NOMO-1 (cell line): Measurements from ENCODE around the gene KERA.

Source experiments
- DNase-seq, 2 experiments: peaks; one replicate each; lab custom pipeline; 2025; ENCODE audit not compliant: unreplicated experiment in 2 of 2; lab: John Stamatoyannopoulos, UW

Gene KERA

GRCh38 chr12:91074154-91074709, 16.4 kb upstream of the KERA start:
- DNase-seq, result no peak

DNA sequence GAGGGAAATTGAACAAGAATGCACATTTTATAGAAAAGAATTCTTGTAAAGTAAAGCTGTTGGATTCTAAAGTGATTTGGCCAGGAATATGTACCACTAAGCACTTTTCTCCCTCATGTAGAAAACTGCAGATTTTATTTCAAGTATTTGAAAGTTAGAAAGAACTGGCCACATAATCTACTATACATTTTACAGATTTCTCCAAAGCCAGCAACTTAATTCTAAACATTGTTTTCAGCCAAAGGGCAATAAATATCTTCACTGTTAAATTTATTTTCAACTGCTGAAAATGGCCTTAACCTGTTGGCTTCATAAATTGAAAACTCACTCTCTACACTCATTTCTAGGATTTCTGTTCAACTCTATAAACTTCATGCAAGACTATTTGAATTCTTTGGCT, 15.6 kb upstream of the KERA start:
- DNase-seq, result no peak

GRCh38 chr12:91072931-91073330, 15.1 kb upstream of the KERA start:
- no peak for DNase-seq

DNA sequence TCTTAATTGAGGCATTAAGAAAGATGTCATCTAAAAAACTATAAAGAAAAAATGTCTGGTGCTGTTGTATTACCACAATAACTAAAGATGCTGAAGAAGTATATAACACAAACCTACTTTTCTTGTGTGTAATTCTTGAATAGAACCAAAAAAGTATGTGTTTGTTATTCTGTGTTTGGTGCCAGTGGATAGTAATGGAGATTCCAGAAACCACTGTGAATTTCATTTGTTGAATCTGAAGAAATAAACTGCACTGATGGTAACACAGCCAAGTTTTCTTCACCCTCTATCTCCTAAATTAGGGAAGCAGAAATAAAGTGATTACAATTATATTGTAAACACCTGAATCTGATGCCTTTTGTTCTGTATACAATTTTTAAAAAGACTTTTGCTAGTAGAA, 13.1 kb upstream of the KERA start:
- no peak for DNase-seq

DNA sequence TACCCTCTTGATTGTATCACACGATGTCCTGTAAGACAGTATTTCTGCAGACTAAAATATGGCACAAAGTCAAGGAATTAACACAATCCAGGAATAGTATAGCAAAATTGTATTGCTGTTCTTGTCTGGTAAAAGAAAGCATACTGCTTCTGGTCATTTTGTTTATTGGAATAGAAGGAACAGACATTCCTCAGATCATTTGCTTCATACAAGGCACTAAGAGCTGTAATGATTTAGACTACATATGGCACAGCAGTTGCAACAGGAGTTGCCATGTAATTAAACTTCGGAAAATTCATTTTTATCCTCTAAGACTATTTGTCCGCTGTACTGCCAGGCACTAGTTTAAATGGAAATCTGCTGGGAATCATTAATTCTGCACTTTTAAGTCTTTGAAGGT, 7.6 kb upstream of the KERA start:
- no peak for DNase-seq

GRCh38 chr12:91064640-91065039, 6.8 kb upstream of the KERA start:
- DNase-seq, result no peak

DNA sequence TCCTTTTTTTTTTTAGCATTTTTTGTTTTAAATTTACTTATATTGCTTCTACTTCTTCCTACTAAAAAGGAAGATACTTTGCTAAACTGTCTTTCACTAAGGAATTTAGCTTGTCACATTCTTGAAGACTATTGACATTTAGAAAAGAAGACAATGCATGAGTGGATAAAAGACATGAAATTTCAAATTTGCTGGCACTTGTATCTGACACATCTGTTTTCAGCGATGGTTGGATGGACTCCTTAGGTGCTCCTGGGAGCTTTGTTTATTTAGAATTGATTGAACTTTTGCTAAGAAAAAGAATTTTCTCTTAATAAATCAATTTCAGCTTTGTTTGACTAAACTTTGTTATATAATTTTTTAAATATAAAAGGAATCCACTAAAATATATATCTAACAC, 3.3 kb upstream of the KERA start:
- no peak for DNase-seq

GRCh38 chr12:91059211-91059610, 1.4 kb upstream of the KERA start:
- no peak for DNase-seq

- no peak for DNase-seq
These were observed 962 bp upstream of the KERA start for GRCh38 chr12:91058786-91059185.

GRCh38 chr12:91056488-91056887, 1.3 kb downstream of the KERA start:
- no peak for DNase-seq

GRCh38 chr12:91055976-91056375, 1.8 kb downstream of the KERA start:
- DNase-seq, result no peak

DNA sequence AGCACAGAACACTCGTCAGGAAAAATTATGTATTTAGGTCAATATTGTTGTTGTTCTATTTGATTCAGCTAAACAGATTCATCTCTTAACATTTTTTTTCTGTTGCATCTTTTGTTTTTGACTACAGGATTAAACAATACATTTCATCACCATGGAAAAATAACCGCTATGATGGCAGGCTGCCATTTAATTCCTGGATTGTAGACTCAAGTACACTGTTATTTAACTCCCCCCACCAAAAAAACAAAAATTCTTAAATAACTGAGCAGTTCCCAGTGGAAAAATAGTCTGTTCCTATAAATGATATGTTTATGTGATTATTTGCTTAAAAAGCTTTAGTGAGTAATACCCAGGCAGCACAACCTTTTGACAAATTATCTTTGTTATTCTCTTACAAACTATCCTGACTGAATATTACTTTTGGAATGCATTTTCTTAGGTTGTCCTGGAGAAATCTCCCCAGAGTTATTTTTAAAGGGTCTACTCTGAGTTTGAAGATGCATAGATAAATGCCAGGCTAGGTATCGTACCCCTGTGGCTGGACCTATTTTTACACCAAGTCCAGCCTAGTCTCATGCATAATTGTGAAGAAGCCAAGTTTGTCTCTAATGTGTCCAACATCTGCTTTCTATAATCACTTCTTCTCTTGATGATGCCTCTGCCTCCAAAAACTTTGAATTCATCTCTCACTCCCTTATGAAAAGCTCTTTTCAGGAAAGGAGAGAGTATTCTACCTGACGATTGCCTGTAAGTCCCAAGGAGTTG, 3.7 kb downstream of the KERA start:
- DNase-seq, result no peak

DNA sequence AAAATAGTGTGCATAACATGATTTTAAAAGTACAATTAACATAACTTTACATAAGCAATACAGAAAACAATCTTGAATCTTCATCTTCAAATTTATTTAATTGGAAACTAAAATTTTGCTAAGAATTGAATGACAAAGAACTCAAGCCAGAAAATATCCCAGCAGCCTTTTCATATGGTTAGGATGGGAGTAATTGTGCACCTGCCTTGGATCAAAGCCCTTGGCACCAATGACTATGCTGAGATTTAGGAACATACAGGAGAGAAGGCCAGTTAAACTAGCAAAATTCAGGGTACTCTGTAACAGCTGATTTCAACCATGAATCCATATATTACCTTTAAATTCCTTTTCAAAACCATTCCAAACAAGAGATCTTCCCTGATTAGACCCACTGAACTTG, 5.8 kb downstream of the KERA start:
- no peak for DNase-seq

DNA sequence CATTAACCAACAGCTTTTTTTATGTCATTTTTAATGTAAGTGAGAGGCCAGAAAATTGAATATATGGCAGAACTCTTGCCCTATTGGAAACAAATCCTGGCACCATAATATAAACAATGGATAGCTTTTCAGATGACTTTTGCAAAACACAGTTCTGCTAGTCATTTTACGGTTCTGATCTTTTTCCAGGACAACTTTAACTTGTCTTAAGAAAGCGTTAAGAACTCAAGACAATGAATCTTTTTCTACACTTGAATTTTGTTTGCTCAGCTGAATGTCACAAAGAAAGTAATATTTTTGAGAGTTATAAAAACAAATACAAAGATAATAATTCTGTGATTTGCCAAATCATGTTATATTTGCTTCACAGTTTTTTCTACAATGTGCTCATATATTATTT, 13.2 kb downstream of the KERA start:
- DNase-seq, result no peak

DNA sequence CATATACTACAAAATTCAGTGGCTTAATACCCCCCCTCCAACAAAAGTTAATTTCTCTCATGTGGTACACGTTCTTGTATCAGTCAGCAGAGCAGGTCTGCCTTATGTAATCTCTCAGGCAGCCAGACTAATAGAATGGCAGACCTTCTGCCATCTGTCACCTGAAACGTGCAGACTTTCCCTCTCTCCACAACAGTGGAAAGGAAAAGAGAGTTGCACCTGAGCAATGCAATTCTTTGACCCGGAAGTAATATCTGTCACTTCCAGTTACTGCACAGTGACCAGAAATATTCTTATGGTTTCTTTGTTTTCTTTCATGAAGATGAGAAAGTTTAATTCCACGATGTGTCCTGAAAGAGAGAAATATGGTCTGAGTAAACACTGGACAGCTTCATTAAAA, 14.4 kb downstream of the KERA start:
- DNase-seq, result no peak

DNA sequence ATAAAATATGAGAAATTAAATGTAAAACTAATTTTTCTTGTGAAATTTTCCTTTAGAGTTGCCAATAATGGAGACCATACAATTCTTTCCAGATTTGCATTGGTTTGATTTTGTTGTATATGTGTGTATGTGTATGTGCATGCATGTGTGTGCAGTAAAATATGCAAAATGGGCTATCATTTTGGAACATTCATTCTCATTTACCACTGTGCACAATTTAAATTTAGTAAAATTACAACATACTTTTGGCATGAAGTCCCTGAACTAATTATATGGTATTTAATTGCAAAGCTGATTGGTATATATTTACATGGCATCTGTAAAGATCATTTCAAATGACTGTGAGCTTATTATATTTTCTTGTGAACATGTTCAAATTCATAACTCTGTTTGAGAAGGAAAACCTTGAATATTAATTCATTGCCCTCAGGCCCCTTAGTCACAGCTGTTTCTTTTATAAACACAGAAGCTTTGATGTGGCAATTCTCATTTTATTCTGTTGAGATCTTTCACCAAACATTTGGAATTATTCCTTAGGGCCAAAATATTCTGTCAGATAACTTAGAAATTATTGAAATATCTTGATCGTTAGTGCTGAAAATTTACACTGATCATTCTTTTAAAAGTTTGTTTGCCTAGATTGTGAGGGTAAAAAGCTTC, 17.6 kb downstream of the KERA start:
- DNase-seq, result no peak

DNA sequence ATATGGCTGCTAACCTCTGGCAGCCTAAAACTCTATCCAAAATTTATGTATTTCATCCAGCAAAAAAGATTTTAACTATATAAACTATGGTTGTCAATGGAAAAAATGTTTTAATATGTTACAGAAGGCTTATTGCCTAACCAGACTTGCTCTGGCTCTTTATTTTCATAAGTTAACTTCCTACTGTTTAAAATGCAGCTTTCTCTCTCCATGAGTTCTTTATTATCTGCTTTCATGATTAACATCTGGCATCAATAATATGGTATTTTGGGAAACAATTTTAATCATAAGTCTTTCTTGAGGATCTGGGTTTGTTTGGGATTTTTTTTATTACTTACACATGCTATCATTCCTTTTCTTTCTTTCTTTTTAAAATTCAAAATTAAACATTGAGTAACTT, 20.5 kb downstream of the KERA start:
- no peak for DNase-seq

DNA sequence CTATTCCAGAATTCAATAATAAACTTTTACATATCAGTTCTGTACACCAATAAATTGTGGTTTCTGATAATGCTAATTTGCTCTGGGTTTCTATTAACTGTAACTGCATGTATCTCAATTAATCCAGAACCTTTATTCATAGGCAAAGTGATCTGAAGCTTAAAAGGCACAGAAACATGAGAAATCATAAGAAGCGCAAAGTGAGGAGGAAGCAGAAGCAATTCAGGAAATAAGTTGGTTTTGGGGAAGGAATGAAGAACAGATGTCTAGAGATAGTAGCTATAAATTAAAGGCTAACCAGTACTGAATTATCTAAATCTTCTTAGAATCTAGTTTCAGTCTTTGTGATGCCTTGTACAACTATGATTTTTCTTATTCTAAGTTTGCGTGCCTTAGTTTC, 24.6 kb downstream of the KERA start:
- DNase-seq, result peak in 1 of 2 experiments; percentile 11

- DNase-seq, result no peak
These were observed 34.4 kb downstream of the KERA start for GRCh38 chr12:91023326-91024004.

GRCh38 chr12:91021076-91021475, 36.7 kb downstream of the KERA start:
- DNase-seq, result peak in 1 of 2 experiments; percentile 22

DNA sequence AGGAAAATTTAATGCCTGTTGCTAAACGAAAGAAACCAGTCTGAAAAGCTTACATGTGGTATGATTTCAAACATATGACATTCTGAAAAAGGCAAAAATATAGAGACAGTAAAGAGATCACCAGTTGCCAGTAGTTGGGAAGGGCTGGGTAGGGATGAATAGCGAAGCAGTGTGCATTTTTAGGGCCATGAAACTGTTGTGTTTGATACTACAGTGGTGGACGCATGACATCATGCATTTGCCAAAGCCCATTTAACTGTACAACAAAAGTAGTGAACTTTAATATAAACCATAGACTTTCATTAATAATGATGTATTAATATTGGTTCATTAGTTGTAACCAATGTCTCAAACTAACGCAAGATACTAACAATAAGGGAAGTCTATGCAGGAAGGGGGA, 38.4 kb downstream of the KERA start:
- DNase-seq, result no peak
